Endothelial cell of umbilical vein (primary cell): Measurements from ENCODE around the gene TUNAR.

Experiments used
- CTCF ChIP-seq, 2 donors: IDR thresholded peaks; 1 replicate in 1 of 2; 2 replicates in 1 of 2; pipeline ENCODE4 v1.5.1; 2011; ENCODE audit warnings: low read length in 2 of 2, mild to moderate bottlenecking in 2 of 2, moderate library complexity in 2 of 2, control low read depth in 1 of 2, inconsistent platforms in 1 of 2, low read depth in 1 of 2; ENCODE audit not compliant: insufficient read depth in 1 of 2; ENCODE audit errors: extremely low read depth in 1 of 2
- EZH2 ChIP-seq: IDR thresholded peaks from 2 replicates; pipeline ENCODE4 v1.6.1; 2012; ENCODE audit warnings: borderline replicate concordance, low read depth, mild to moderate bottlenecking, moderate library complexity, low read length, inconsistent platforms; ENCODE audit not compliant: severe bottlenecking
- JUN ChIP-seq: IDR thresholded peaks from 2 replicates; pipeline ENCODE4 v1.6.1; 2011; ENCODE audit warnings: borderline replicate concordance, low read depth; ENCODE audit not compliant: insufficient read length, insufficient read depth
- MAX ChIP-seq: IDR thresholded peaks from 2 replicates; pipeline ENCODE4 v1.6.1; 2011; ENCODE audit not compliant: insufficient read depth, insufficient read length
- POLR2A ChIP-seq: IDR thresholded peaks from 2 replicates; pipeline ENCODE4 v1.6.1; 2012; ENCODE audit warnings: low read depth, mild to moderate bottlenecking, control low read depth, low read length

GRCh38 chr14:95902273-95902826 lies 25.7 kb downstream of the TUNAR start:
- TF ChIP-seq CTCF (IDR thresholded peaks at IDR 0.05; ENCODE audit: extremely low read depth in 1 of 2, insufficient read depth in 1 of 2, low read depth in 1 of 2, low read length in 2 of 2) (no peak), JUN (no peak), EZH2 (no peak), POLR2A (no peak), MAX (no peak)
